GM19328 (cell line): ENCODE measurements around the gene DSTN.

Experiments
- ATAC-seq: cut with Tn5 transposase; IDR thresholded peaks from one replicate; pipeline ENCODE4 v1.9.1; 2021; ENCODE audit warnings: mild to moderate bottlenecking, moderate library complexity; ENCODE audit not compliant: unreplicated experiment

DSTN gene

DNA sequence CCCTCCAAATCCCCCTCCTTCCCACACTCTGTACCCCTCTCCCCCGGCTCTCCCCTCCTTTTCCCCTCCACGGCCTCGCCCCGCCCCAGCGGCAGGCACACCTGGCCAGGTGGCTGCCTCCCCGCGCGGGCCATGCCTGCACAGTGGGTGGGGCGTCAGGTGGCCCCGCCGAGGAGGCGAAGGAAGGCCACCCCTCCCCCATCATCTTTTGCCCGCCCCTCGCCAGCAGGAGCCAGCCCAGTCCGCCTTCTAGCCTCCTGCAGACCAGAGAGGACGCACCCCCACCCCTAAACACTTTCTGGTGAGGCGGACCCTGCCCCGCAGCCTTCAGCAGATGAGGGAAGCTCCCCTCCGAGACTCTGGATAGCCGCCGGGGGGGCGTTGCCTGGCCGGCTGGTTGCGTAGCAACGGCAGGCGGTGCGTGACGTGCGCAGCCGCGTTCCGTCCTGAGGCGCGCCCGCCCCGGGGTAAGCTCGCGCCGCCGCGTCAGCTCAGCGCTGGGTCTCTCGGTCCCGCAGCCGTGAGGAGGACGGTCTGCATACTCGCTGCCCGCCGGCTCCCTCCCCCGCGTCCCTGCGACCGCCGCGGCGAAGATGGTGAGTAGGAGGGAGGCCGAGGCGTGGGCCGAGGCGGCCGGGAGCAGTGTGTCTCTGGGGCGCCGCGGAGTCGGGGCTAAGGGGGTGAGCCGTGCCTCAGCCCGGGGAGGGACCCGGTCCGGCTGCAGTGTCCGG, at the start of gene DSTN:
DSTN (plus strand) TSS at position 460 of the 731 bp plus-strand sequence; CDS start at position 594, 134 bp downstream.
- peak; percentile 96 for ATAC-seq

DNA sequence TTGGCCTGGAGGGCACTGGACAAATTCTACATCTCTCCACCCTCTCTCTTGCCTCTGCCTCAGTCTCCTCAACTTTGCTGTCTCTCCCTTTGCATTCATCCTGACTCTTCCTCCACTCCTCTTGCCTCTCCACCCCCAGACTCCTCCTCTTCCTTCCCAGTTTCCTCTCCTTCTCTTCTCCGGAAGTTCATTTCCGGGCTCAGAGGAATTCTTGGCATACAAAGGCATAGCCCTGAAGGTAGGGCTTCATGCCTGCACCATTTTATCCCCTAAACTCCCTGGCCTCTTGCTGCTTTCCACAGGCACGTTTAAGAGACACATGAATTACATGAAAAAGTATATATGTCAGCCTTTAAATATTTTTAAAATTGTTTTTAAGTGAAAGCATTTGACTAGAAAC, 49.3 kb upstream of the DSTN start:
- no peak for ATAC-seq

DNA sequence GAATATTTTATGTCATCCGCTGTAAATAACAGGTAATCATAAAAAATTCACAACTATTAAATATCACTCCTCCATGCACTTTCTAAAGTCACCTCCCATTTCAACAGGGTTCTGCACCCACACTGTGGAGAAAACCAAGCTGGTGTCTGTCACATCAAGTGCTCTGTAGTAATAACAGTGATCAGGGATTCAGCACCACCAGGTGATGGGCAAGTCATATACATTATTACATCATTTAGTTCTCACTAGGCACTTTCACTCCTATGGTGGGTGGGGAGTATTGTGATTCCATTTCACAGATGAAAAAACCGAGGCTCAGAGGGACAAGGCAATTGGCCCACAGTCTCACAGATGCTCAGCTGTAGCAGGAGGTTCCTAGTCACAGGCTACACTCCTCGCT, 47.3 kb upstream of the DSTN start:
- ATAC-seq = no peak

DNA sequence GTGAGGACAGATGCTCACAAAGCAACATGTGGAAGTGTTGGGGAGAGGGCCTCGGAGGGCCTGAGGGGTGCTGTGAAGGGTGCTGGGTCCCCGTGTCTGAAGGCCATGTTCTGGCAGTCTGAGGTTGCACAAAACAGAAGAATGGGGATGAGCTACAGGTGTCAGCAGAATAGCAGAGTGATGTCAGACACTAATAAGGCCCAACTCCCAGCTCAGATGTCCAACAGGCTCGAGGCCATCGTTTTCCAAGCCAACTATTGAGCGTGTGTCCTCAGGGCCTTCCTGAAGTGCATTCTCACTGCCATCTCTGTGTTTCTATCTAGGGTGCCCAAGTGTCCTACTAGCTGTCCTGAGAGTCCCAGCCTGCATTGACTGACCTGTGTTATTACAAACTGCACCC, 46.5 kb upstream of the DSTN start:
- ATAC-seq = no peak

DNA sequence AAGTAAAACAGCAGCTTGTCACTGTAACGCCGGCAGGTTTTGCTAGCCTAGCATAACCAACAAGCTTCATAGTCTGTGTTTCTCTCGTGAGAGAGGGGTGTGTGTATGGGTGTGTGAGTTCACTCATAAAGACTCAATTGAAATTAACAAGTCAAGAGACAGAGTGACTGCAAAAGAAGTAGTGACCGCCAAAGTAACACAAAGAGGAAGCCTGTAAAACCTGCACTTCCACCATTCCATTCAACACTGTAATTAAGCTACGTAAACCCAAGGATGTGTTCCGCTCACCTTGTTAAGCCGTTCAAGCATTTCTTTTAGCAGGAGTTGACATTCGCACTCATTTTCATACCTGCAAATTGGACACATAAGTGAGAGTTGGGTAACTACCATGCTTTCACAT, 45.3 kb upstream of the DSTN start:
- ATAC-seq = no peak

DNA sequence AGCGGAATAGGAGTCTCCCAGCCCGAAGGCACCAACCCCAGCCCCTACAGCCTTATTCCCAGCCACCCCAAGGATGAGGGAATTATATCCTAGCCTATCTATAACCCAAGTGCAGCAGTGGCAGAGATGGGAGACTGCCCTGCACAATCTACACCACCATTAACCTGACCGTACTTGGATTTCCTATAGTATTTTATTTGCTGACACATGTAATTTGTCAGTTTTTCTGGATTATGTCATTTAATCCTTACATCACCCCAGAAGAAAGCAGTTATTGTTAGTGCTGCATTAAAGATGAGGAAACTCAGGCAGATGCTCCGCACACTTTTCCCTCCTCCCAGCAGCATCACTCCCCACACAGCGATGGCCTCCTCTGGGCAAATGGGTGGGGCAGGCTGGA, 44.7 kb upstream of the DSTN start:
- no peak for ATAC-seq

DNA sequence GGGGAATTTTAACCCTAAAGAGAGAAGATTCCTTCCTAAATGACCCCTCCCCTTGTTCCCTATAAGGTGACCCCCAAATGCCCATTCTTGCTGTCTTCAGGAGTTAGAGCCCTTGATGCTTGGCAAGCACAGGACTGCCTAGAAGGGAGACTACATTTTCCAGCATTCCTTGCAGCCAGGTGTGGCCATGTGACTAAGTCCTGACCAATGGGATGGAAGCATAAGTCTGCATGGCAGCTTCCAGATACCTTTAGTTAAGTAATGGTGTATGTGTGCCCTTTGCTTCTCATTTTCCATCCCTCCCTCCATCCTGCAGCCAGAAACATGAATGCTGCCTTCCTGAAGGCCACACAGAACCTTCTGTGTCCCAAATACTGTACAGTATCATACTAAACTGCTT, 44.2 kb upstream of the DSTN start:
- no peak for ATAC-seq

DNA sequence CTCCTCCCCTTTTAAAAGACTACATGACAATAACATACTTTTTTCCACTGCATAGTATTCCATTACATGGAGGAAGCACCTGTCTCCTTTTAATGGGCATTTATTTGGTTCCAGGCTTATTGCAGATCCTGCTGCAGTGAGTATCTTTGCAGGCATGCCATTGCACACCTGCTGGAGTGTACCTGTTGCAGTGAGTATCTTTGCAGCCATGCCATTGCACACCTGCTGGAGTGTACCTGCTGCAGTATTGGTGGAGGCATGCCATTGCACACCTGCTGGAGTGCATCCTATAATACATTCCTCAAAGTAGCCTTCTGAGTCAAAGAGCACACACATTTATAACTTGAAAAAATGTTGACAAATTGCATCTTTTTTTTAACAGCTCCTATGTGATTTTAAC, 40.3 kb upstream of the DSTN start:
- no peak for ATAC-seq

DNA sequence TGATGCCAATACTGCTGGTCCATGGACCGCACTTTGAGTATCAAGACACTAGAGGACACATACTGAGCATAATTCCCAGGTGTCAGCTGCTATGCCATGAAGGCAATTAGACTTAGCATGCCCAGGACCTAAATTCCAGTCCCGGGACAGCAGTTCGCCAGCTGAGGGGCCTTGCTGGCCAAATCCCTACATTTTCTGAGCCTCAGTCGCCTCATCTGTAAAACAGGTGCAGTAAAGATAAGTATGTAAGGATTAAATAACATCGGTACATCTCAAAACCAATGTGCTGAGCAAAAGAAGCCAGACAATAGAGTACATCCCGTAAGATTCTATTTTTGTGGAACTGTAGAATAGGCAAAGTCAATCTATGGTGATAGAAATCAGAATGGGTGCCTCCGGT, 39.7 kb upstream of the DSTN start:
- no peak for ATAC-seq

DNA sequence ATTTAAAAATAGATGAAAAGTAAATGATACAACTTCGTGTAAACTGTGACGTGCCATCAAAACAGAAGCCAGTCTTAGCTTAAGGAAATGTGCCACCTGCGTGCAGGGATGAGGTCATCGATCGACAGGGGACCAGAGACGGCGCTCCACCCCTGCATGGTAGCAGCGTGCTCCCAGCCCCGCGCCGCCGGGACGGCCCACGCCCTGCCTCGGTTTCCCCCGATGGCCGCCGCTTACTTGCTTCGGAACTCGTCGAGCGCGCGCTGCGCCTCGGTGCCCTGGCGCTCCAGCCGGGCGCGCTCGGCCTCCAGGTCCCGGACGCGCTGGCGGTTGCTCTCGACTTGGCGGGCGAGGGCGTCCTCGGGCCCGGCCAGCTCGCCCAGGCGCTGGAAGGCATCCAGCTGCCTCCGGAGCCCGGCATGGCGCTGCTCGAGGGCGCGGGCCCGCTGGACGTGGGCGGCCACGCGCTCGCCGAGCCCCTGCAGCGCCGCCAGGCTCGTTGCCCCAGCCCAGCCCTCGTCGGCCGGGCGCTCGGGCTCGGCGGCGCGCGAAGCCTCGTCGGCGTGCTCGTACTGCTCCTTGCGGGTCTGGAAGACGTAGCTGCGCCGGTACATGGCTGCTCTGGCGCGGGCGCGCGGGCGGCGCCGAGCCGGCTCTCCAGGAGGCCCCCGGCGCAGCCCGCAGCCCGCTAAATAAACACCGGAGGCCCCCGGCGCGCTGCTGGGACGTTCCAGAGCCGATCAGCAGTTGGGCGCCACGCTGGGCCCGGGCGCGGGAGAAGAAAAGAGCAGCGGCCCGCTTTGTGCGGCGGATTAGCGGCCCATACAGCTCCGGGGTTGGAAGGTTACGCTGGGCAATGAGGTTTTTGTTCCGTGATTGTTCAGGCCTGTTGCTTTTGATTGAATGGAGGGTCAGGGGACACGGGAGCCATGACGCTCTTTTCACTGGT, 38.9 kb upstream of the DSTN start, which contains the start of gene BFSP1:
BFSP1 (minus strand) TSS at position 664 of the 949 bp plus-strand sequence; CDS start at position 614, 50 bp downstream.
- no peak for ATAC-seq

DNA sequence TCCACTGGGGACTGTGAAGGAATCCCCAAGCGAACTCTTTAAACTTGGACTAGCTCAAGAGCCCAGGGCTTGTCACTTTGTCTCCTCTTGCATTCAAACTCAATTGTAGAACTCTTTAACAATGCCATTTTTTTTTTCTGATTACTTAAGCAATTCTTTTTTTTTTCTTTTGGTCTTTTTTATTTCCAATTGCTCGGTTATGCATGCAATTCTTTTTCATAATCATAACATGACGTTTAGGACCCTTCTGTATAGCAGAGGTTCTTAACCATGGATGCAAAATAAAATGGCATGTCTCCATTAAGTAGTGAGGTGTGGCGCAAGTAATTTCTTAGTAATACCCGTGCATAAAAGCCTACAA, 38.2 kb upstream of the DSTN start:
- no peak for ATAC-seq

DNA sequence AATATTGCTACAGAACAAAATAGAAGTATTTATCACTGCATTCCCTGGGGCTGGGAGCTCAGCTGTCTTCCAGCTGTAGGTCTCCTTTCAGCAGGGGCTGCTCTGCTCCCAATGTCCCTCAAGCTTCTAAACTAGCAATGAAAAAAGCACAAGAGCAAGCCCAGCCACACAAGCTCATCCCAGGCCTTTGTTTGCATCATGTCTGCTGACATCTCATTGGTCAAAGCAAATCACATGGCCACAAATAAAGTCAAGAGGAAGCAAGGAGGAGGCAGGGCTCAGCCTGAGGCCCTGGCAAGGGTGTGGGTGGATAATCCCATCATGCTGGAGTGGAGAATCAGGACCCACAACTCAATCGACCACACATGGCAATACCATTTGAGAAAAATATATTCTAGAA, 36.5 kb upstream of the DSTN start:
- no peak for ATAC-seq

DNA sequence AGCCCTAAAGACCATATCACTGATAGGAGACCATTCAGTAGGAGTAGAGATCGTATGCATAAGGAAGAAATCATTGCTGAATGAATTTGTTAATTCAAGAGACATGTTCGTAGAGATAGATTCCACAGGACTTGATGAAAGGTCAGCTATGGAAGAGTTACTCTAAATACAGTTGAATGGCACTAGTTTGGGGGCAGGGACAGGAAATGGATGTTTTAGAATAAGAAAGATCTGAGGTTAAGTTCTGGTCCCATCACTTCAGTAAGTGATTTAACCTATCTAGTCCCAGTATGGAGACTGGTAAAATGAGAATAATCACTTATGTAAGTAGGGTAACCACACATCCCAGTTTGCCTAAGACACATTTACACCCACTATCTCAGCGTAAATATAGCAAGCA, 35.8 kb upstream of the DSTN start:
- ATAC-seq = no peak

DNA sequence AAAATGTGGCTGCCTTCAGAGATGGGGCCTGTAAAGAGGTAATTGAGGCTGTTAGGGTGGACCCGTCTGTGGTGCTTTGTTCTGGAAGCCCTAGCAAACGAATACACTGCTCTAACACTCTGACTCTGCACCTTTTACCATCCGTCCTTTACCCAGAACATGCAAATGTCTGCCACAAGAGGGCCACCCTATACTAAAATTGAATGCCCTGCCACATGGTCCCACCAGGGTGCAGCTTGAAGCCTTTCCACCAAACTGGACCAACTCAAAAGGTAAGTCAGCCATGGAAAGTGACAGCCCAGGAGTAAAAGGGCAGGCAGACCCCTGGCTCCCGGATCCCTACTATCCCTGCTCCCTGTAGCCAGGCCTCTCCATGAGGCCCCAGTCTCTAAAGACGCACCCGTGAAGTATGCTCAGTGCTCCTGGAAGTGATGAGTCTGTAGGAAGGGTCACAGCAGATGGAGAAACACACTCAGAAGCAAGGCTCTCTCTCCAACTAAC, 32.9 kb upstream of the DSTN start:
- ATAC-seq = peak; percentile 75

DNA sequence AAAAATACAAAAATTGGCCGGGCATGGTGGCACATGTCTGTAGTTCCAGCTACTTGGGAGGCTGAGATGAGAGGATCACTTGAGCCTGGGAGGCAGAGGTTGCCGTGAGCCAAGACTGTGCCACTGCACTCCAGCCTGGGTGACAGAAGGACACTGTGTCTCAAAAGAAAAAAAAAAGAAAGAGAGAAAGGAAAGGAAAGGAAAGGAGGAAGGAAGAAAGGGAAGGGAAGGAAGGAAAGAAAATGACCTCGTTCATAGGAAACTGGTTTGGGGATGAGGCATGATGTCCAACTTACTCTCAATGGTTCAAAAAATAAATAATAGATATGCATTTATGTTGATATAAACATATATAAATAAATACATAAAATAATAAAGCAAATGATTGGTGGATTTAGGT, 31.9 kb upstream of the DSTN start:
- no peak for ATAC-seq

DNA sequence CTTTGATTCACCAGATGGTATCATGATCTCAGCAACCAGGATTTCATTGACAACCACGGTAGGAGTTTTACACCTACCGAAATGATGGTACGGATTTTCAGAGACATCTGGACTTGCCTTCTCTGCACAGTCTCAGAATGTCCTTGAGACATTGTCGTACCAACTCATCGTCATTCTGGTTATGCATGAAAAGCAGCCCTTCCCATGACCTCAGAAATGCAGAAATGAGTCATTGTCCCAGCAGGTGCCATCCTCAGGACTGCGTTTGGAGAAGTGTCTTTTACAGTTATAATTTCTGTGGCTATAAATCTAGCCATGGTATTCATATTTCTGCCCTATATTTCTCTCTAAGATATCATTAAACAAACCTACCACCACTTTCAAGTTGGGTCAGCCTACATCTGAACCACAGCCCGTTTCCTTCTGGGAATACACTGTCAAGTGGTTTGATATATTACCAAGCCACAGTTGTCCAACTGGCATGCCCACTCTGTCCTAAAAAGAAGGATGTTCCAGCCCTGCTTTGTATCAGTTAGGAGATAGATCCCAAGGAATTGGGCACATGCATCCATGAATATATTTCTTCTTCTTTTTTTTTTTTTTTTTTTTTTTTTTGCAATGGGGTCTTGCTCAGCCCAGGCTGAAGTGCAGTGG, 31.2 kb upstream of the DSTN start:
- ATAC-seq = no peak

DNA sequence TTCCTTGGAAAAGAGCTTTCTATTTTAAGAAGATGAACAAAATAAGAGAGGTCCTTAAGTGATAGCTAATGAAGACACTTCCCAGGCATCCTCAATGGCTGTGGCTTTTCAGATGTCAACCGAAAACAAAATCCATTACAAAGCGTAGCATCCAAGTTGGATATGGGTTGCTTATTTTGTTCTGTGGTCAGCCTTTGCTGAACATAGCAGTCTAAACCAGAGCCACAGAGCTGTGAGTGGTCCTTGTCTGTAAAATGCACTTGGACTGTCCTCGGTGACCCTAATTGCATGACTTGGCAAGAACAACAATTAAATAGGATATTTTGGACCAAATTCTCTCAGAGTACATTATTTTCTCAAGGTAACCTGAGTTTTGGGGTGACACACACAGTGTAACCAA, 28.3 kb upstream of the DSTN start:
- ATAC-seq = no peak

DNA sequence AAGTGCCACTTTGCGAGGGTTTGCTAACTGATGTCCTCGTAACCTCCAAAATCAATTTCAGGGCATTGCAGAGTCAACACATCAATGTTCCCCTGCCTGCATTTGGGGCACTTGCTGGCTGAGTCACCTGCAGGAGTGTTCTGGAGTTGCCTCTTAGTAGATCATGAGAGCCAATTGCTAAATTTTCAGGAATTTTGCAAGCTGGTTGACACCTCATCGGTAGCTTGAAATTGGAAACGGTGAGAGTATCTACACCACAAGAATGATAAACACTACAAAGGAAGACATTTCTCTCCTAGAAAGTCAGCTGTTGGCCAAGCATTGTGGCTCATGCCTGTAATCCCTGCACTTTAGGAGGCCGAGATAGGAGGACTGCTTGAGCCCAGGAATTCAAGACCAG, 27.9 kb upstream of the DSTN start:
- ATAC-seq = no peak

DNA sequence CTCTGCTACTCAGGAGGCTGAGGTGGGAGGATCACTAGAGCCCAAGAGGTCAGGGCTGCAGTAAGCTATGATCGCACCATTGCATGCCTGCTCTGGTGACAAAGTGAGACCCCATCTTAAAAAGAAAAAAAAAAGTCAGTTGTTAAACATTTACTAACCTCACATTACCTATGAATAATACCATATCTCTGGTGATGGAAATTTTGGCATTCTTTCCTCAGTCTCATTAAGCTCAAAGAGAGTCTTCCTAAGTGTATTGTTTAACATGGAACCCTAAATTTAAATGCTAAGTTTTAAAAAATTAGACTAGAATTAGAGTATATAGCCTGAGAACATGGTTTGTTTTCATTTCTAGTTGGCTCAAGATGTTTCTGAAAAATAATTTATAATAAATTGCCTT, 27.4 kb upstream of the DSTN start:
- no peak for ATAC-seq

DNA sequence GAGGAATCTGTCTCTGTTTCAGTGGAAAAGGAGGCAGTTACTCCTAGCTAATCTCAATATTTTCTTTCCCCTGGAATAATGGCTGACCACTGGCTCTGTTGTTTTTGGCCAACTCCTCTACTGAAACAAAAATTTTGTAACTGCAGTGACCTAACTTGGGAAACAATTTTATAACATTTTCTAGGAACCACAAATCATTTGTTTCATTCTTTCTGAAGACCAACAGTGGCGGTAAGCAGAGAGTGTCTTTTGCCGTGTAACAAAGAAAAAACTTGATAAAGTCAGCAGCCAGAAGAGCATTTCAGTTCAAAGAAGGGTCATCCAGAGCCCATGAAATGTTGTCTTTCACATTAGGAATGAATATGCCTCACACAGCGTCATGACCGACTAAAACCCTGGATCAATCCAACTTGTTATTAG, 26.9 kb upstream of the DSTN start:
- no peak for ATAC-seq

DNA sequence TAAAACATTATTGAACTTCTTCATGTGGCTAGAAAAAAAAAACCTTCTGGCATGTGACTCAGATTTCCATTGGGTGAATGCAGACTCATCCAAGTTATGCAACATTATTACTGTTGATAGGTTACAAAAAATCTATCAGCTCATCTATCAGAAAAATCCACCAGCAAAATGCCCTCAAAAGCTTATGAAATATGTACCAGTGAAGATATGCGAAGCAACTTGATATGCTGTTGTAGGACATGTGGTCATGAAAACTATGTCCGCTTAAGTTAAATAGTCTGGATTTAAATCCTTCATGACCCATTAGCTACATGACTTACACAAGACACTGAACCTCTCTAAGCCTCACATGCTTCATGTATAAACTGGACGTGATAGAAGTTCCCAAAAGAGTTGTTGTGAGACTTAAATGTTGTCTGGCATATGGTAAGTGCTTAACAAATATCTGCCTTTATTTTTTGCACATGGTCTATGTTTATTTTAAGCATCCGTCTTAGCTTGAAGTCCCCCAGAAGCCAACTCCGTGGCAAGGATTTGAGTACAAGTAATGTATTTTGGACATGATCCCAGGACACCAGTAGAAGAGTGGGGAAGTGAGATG, 26.2 kb upstream of the DSTN start:
- no peak for ATAC-seq
